Fibroblast of lung (primary cell): ENCODE measurements around the gene JMJD6. TPM values are rescaled to one million over a fixed set of nuclear protein-coding genes. Genes with fewer than 3 reads are reported as not detected.

Experiments
- polyA plus RNA-seq, 2 donors: library from polyadenylated mRNA; depleted of rRNA in 1 of 2; stranded (reverse) in 1 of 2; unstranded in 1 of 2; fragments of >200 nt; gene quantifications; 2 replicates each; pipeline ENCODE4 v1.2.1, GENCODE V29; 2011 to 2012; ENCODE audit warnings: missing spikeins in 1 of 2
- total RNA-seq: library from RNA; depleted of rRNA; stranded (reverse); fragments of >200 nt; gene quantifications from 2 replicates; pipeline ENCODE4 v1.2.1, GENCODE V29; 2014

The JMJD6 gene
- total and polyA plus RNA-seq, 2 donors (not counting 1 experiment from before 2014, with no cell fraction given): 16.2 to 17.7 TPM

Other genes starting within 250 kb of the JMJD6 start
- gene RHBDF2, start 225.2 kb downstream of the JMJD6 start, total RNA-seq: 3.9 and 5.1 TPM in 2 replicates
- 0.94 and 1.7 TPM in 2 replicates for gene RHBDF2, start 225.2 kb downstream of the JMJD6 start, polyA plus RNA-seq
- 12.4 and 19.5 TPM in 2 replicates for gene CYGB, start 188.9 kb downstream of the JMJD6 start, total RNA-seq
- gene CYGB, start 188.9 kb downstream of the JMJD6 start, polyA plus RNA-seq: 9.1 and 10.0 TPM in 2 replicates
- 4.1 and 4.3 TPM in 2 replicates for gene PRCD, start 186.6 kb downstream of the JMJD6 start, total RNA-seq
- gene PRCD, start 186.6 kb downstream of the JMJD6 start, polyA plus RNA-seq: 0.72 and 0.89 TPM in 2 replicates
- 0.83 and 1.0 TPM in 2 replicates for gene ST6GALNAC2, start 140.7 kb downstream of the JMJD6 start, total RNA-seq
- gene ST6GALNAC2, start 140.7 kb downstream of the JMJD6 start, polyA plus RNA-seq: 0.42 and 1.3 TPM in 2 replicates
- gene ST6GALNAC1, start 82.8 kb downstream of the JMJD6 start, total RNA-seq: not detected in 2 replicates
- not detected in 2 replicates for gene ST6GALNAC1, start 82.8 kb downstream of the JMJD6 start, polyA plus RNA-seq
- gene MXRA7, start 15.6 kb downstream of the JMJD6 start, total RNA-seq: 127 and 142 TPM in 2 replicates
- gene MXRA7, start 15.6 kb downstream of the JMJD6 start, polyA plus RNA-seq: 215 and 307 TPM in 2 replicates
- gene METTL23, start 233 bp upstream of the JMJD6 start, total RNA-seq: 21.1 and 26.4 TPM in 2 replicates
- gene METTL23, start 233 bp upstream of the JMJD6 start, polyA plus RNA-seq: 34.5 and 35.1 TPM in 2 replicates
- 59.6 and 77.5 TPM in 2 replicates for gene SRSF2, start 10.7 kb upstream of the JMJD6 start, total RNA-seq
- 203 and 238 TPM in 2 replicates for gene SRSF2, start 10.7 kb upstream of the JMJD6 start, polyA plus RNA-seq
- 15.7 and 31.4 TPM in 2 replicates for gene MFSD11, start 11.5 kb upstream of the JMJD6 start, total RNA-seq
- 20.1 and 22.4 TPM in 2 replicates for gene MFSD11, start 11.5 kb upstream of the JMJD6 start, polyA plus RNA-seq
- 0.17 and 0.26 TPM in 2 replicates for gene MGAT5B, start 141.8 kb upstream of the JMJD6 start, total RNA-seq
- gene MGAT5B, start 141.8 kb upstream of the JMJD6 start, polyA plus RNA-seq: 0.09 and 0.35 TPM in 2 replicates